HL-60 (cell line): ENCODE results near the gene SLFN5.
"Not testable (repeated sequence)": the region's sequence is repeated elsewhere in the genome, so short reads cannot be mapped to it uniquely, and the experiment has no call there.

Experiments used
- CTCF ChIP-seq: IDR thresholded peaks from one replicate; pipeline ENCODE4 v1.5.1; 2011; ENCODE audit warnings: low read length, control low read depth, inconsistent platforms; ENCODE audit not compliant: insufficient read depth
- GABPA ChIP-seq: IDR thresholded peaks from 2 replicates; pipeline ENCODE4 v1.6.1; 2012; ENCODE audit warnings: low read depth
- POLR2AphosphoS5 ChIP-seq: IDR thresholded peaks from 2 replicates; pipeline ENCODE4 v1.6.1; 2012; ENCODE audit warnings: low read depth
- TF ChIP-seq, protein P1 (sequence below): IDR thresholded peaks from 2 replicates; pipeline ENCODE4 v1.6.1; 2012; ENCODE audit warnings: low read depth; ENCODE audit not compliant: insufficient replicate concordance

- not testable (repeated sequence) for TF ChIP-seq CTCF, GABPA, POLR2AphosphoS5
- TF ChIP-seq, protein P1, sequence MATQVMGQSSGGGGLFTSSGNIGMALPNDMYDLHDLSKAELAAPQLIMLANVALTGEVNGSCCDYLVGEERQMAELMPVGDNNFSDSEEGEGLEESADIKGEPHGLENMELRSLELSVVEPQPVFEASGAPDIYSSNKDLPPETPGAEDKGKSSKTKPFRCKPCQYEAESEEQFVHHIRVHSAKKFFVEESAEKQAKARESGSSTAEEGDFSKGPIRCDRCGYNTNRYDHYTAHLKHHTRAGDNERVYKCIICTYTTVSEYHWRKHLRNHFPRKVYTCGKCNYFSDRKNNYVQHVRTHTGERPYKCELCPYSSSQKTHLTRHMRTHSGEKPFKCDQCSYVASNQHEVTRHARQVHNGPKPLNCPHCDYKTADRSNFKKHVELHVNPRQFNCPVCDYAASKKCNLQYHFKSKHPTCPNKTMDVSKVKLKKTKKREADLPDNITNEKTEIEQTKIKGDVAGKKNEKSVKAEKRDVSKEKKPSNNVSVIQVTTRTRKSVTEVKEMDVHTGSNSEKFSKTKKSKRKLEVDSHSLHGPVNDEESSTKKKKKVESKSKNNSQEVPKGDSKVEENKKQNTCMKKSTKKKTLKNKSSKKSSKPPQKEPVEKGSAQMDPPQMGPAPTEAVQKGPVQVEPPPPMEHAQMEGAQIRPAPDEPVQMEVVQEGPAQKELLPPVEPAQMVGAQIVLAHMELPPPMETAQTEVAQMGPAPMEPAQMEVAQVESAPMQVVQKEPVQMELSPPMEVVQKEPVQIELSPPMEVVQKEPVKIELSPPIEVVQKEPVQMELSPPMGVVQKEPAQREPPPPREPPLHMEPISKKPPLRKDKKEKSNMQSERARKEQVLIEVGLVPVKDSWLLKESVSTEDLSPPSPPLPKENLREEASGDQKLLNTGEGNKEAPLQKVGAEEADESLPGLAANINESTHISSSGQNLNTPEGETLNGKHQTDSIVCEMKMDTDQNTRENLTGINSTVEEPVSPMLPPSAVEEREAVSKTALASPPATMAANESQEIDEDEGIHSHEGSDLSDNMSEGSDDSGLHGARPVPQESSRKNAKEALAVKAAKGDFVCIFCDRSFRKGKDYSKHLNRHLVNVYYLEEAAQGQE: not testable (repeated sequence)
Observed at GRCh38 chr17:35309345-35309744, 66.5 kb downstream of the SLFN5 start.
